ENCODE results near the gene HTR3D.
"Not testable (repeated sequence)": the region's sequence is repeated elsewhere in the genome, so short reads cannot be mapped to it uniquely, and the experiment has no call there.

Gene HTR3D

GRCh38 chr3:184016169-184016570 lies 15.4 kb upstream of the HTR3D start:
- DNase-seq (ENCODE audit: low read depth in 2 of 2) = no peak

- peak; percentile 27 to 34 for DNase-seq (ENCODE audit: low read depth in 2 of 2)
Observed at GRCh38 chr3:184016811-184017671, 14.5 kb upstream of the HTR3D start.

- DNase-seq (ENCODE audit: low read depth in 2 of 2) = peak; percentile 71 to 74
Observed at GRCh38 chr3:184017672-184018423, 13.7 kb upstream of the HTR3D start, which contains the start of gene ABCC5. ABCC5 (minus strand) TSS chr3:184017884; CDS start chr3:184014392, 3,492 bp downstream.

GRCh38 chr3:184018424-184018973 lies 13.0 kb upstream of the HTR3D start:
- DNase-seq (ENCODE audit: low read depth in 2 of 2) = no peak

- no peak for DNase-seq (ENCODE audit: low read depth in 2 of 2)
Observed at GRCh38 chr3:184022323-184022722, 9.2 kb upstream of the HTR3D start.

GRCh38 chr3:184025256-184025655 lies 6.3 kb upstream of the HTR3D start:
- DNase-seq (ENCODE audit: low read depth in 2 of 2) = not testable (repeated sequence)

GRCh38 chr3:184028275-184028890 lies 3.2 kb upstream of the HTR3D start:
- DNase-seq (ENCODE audit: low read depth in 2 of 2) = not testable (repeated sequence)

- no peak for DNase-seq (ENCODE audit: low read depth in 2 of 2)
Observed at GRCh38 chr3:184029443-184029842, 2.1 kb upstream of the HTR3D start.

GRCh38 chr3:184030536-184030935 lies 1.0 kb upstream of the HTR3D start:
- DNase-seq (ENCODE audit: low read depth in 2 of 2) = no peak

- DNase-seq (ENCODE audit: low read depth in 2 of 2) = no peak
Observed at GRCh38 chr3:184037816-184038215, 6.3 kb downstream of the HTR3D start.

GRCh38 chr3:184038307-184038706 lies 6.8 kb downstream of the HTR3D start:
- DNase-seq (ENCODE audit: low read depth in 2 of 2) = not testable (repeated sequence)

GRCh38 chr3:184039414-184039813 lies 7.9 kb downstream of the HTR3D start:
- DNase-seq (ENCODE audit: low read depth in 2 of 2) = no peak

GRCh38 chr3:184040010-184040409 lies 8.5 kb downstream of the HTR3D start:
- DNase-seq (ENCODE audit: low read depth in 2 of 2) = no peak

GRCh38 chr3:184042617-184043016 lies 11.1 kb downstream of the HTR3D start:
- no peak for DNase-seq (ENCODE audit: low read depth in 2 of 2)

GRCh38 chr3:184045995-184046394 lies 14.5 kb downstream of the HTR3D start:
- DNase-seq (ENCODE audit: low read depth in 2 of 2) = no peak

GRCh38 chr3:184050217-184050847 lies 18.8 kb downstream of the HTR3D start:
- DNase-seq (ENCODE audit: low read depth in 2 of 2) = no peak

GRCh38 chr3:184052767-184053166 lies 21.2 kb downstream of the HTR3D start, which contains the start of gene HTR3C:
HTR3C (plus strand) TSS chr3:184053047; CDS start chr3:184053081, 34 bp downstream.
- no peak for DNase-seq (ENCODE audit: low read depth in 2 of 2)

GRCh38 chr3:184058029-184058428 lies 26.5 kb downstream of the HTR3D start:
- DNase-seq (ENCODE audit: low read depth in 2 of 2) = no peak

GRCh38 chr3:184059424-184059823 lies 27.9 kb downstream of the HTR3D start:
- DNase-seq (ENCODE audit: low read depth in 2 of 2) = no peak

GRCh38 chr3:184062637-184063036 lies 31.1 kb downstream of the HTR3D start:
- DNase-seq (ENCODE audit: low read depth in 2 of 2) = no peak

- no peak for DNase-seq (ENCODE audit: low read depth in 2 of 2)
Observed at GRCh38 chr3:184066211-184066610, 34.7 kb downstream of the HTR3D start.
